HepG2 (cell line): Measurements from ENCODE around the gene SDC1. TPM values are rescaled to one million over a fixed set of nuclear protein-coding genes. Genes with fewer than 3 reads are reported as not detected.

Experiments used
- KAT2B ChIP-seq: fragments of 150-350 bp; IDR thresholded peaks from 2 replicates; pipeline ENCODE4 v1.6.1; 2014; ENCODE audit warnings: low read depth, low read length, borderline replicate concordance
- KLF11 ChIP-seq: IDR thresholded peaks from 2 replicates; pipeline ENCODE4 v1.6.1; 2016; ENCODE audit warnings: missing compliant biosample characterization
- KLF13 ChIP-seq: sonication (generic); formaldehyde crosslinking; IDR thresholded peaks from 2 replicates; pipeline ENCODE4 v1.4.0; 2020; ENCODE audit warnings: mild to moderate bottlenecking, missing genetic modification reagents
- NKX3-1 ChIP-seq: sonication (generic); formaldehyde crosslinking; IDR thresholded peaks from 2 replicates; pipeline ENCODE4 v1.5.0; 2020; ENCODE audit warnings: missing genetic modification reagents
- SNAI1 ChIP-seq: sonication (generic); formaldehyde crosslinking; IDR thresholded peaks from 2 replicates; pipeline ENCODE4 v1.5.0; 2020; ENCODE audit warnings: mild to moderate bottlenecking, missing genetic modification reagents, borderline replicate concordance
- ZBTB4 ChIP-seq: sonication (generic); formaldehyde crosslinking; IDR thresholded peaks from 2 replicates; pipeline ENCODE4 v1.4.0; 2020; ENCODE audit warnings: missing genetic modification reagents, mild to moderate bottlenecking, borderline replicate concordance
- ZBTB42 ChIP-seq: sonication (generic); formaldehyde crosslinking; IDR thresholded peaks from 2 replicates; pipeline ENCODE4 v1.5.0; 2020; ENCODE audit warnings: mild to moderate bottlenecking, missing genetic modification reagents
- ZNF136 ChIP-seq: sonication (generic); formaldehyde crosslinking; IDR thresholded peaks from 2 replicates; pipeline ENCODE4 v1.8.1; 2022; ENCODE audit warnings: low read depth, mild to moderate bottlenecking, moderate library complexity, missing genetic modification reagents
- ZNF720 ChIP-seq: sonication (generic); formaldehyde crosslinking; IDR thresholded peaks from 2 replicates; pipeline ENCODE4 v1.4.0; 2020; ENCODE audit warnings: missing genetic modification reagents
- ZSCAN21 ChIP-seq: sonication (generic); formaldehyde crosslinking; IDR thresholded peaks from 2 replicates; pipeline ENCODE4 v1.8.0; 2022; ENCODE audit warnings: mild to moderate bottlenecking, missing genetic modification reagents, moderate library complexity, borderline replicate concordance
- polyA plus RNA-seq, 8 experiments: library from polyadenylated mRNA; depleted of rRNA in 3 of 8; stranded (reverse) in 7 of 8; unstranded in 1 of 8; fragments of >200 nt; fragmentation: Illumina TruSeq in 4 of 8; extraction: Trizol in 4 of 8; gene quantifications; 2 replicates each; pipeline versions ENCODE4 v1.2.1 to v1.2.3, GENCODE V29; 2011 to 2016; ENCODE audit warnings: low read depth in 4 of 8, missing spikeins in 1 of 8, mixed read lengths in 1 of 8; ENCODE audit not compliant: insufficient read depth in 1 of 8
- total RNA-seq, 5 experiments: library from RNA; depleted of rRNA; stranded (reverse); fragments of >200 nt; fragmentation: Illumina TruSeq; extraction: Trizol; gene quantifications; 2 replicates each; pipeline ENCODE4 v1.2.3, GENCODE V29; 2016; ENCODE audit warnings: low read depth in 1 of 5
- TF ChIP-seq, protein P1 (sequence below): sonication (generic); formaldehyde crosslinking; IDR thresholded peaks from 2 replicates; pipeline ENCODE4 v1.9.0; 2021; ENCODE audit warnings: missing genetic modification reagents, borderline replicate concordance
- TF ChIP-seq, protein P2 (sequence below): sonication (generic); formaldehyde crosslinking; IDR thresholded peaks from 2 replicates; pipeline ENCODE4 v1.4.0; 2020; ENCODE audit warnings: missing genetic modification reagents, borderline replicate concordance
- TF ChIP-seq, protein P3 (sequence below): sonication (generic); formaldehyde crosslinking; IDR thresholded peaks from 2 replicates; pipeline ENCODE4 v1.4.0; 2020; ENCODE audit warnings: missing genetic modification reagents

Gene SDC1
- total and polyA plus RNA-seq, 2 of the 13 experiments (the other 11 are each of a cell fraction or from before 2014, with no cell fraction given): 108 to 119 TPM

DNA sequence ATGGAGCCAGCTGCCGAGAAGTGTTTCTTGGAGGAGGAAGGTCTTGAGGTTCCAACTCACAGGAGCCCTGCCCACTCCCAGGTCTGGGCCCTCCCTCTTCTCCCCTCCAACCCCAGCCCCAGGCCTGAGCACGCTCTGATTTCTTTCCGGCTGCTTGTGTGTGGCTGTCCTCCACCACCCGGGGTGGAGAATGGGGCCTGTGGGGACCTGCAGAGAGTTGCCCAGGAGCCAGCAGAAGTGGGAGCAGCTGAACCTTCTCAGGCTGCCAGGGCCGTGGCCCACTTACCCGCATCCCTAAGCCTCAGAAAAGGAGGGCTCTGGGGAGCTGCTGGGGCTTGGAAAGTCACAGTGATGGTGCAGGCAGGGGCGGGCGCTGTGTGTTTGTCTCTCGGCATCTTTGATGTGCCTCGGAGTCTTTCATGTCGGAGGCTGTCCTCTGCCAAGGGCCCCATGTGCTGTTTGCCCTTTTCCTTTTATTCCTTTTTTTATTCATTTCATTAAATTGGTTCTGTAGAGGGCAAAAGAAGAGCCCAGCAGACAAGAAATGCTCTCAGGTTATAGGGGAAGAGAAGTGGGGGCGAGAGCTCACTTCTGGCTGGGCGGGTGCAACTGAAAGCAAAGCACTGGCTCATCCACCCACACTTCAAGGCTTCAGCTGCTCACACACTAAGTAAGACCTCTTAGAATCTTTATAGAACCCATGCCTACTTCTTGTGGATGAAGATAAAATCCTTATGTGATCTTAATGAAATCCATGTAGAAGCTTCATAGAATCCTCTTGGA, 52.5 kb downstream of the SDC1 start (continued):
- TF ChIP-seq ZBTB4 (CRISPR knock-in tag) (no peak), ZBTB42 (CRISPR knock-in tag) (no peak), ZSCAN21 (CRISPR knock-in tag) (no peak), KLF13 (no peak), NKX3-1 (CRISPR knock-in tag) (no peak), KAT2B (no peak), ZNF720 (CRISPR knock-in tag) (no peak), SNAI1 (no peak), ZNF136 (CRISPR knock-in tag) (0 out of 2 replicates have a peak, but pooled peaks have one; percentile 15), KLF11 (CRISPR knock-in tag) (no peak)
- TF ChIP-seq, protein P1, sequence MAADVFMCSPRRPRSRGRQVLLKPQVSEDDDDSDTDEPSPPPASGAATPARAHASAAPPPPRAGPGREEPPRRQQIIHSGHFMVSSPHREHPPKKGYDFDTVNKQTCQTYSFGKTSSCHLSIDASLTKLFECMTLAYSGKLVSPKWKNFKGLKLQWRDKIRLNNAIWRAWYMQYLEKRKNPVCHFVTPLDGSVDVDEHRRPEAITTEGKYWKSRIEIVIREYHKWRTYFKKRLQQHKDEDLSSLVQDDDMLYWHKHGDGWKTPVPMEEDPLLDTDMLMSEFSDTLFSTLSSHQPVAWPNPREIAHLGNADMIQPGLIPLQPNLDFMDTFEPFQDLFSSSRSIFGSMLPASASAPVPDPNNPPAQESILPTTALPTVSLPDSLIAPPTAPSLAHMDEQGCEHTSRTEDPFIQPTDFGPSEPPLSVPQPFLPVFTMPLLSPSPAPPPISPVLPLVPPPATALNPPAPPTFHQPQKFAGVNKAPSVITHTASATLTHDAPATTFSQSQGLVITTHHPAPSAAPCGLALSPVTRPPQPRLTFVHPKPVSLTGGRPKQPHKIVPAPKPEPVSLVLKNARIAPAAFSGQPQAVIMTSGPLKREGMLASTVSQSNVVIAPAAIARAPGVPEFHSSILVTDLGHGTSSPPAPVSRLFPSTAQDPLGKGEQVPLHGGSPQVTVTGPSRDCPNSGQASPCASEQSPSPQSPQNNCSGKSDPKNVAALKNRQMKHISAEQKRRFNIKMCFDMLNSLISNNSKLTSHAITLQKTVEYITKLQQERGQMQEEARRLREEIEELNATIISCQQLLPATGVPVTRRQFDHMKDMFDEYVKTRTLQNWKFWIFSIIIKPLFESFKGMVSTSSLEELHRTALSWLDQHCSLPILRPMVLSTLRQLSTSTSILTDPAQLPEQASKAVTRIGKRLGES: no peak
- TF ChIP-seq, protein P2, sequence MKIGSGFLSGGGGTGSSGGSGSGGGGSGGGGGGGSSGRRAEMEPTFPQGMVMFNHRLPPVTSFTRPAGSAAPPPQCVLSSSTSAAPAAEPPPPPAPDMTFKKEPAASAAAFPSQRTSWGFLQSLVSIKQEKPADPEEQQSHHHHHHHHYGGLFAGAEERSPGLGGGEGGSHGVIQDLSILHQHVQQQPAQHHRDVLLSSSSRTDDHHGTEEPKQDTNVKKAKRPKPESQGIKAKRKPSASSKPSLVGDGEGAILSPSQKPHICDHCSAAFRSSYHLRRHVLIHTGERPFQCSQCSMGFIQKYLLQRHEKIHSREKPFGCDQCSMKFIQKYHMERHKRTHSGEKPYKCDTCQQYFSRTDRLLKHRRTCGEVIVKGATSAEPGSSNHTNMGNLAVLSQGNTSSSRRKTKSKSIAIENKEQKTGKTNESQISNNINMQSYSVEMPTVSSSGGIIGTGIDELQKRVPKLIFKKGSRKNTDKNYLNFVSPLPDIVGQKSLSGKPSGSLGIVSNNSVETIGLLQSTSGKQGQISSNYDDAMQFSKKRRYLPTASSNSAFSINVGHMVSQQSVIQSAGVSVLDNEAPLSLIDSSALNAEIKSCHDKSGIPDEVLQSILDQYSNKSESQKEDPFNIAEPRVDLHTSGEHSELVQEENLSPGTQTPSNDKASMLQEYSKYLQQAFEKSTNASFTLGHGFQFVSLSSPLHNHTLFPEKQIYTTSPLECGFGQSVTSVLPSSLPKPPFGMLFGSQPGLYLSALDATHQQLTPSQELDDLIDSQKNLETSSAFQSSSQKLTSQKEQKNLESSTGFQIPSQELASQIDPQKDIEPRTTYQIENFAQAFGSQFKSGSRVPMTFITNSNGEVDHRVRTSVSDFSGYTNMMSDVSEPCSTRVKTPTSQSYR (CRISPR knock-in tag): no peak
- TF ChIP-seq, protein P3, sequence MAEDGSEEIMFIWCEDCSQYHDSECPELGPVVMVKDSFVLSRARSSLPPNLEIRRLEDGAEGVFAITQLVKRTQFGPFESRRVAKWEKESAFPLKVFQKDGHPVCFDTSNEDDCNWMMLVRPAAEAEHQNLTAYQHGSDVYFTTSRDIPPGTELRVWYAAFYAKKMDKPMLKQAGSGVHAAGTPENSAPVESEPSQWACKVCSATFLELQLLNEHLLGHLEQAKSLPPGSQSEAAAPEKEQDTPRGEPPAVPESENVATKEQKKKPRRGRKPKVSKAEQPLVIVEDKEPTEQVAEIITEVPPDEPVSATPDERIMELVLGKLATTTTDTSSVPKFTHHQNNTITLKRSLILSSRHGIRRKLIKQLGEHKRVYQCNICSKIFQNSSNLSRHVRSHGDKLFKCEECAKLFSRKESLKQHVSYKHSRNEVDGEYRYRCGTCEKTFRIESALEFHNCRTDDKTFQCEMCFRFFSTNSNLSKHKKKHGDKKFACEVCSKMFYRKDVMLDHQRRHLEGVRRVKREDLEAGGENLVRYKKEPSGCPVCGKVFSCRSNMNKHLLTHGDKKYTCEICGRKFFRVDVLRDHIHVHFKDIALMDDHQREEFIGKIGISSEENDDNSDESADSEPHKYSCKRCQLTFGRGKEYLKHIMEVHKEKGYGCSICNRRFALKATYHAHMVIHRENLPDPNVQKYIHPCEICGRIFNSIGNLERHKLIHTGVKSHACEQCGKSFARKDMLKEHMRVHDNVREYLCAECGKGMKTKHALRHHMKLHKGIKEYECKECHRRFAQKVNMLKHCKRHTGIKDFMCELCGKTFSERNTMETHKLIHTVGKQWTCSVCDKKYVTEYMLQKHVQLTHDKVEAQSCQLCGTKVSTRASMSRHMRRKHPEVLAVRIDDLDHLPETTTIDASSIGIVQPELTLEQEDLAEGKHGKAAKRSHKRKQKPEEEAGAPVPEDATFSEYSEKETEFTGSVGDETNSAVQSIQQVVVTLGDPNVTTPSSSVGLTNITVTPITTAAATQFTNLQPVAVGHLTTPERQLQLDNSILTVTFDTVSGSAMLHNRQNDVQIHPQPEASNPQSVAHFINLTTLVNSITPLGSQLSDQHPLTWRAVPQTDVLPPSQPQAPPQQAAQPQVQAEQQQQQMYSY: 0 out of 2 replicates have a peak, but pooled peaks have one; percentile 34
